ENCODE data around the gene SCRT2. TPM values are rescaled to one million over a fixed set of nuclear protein-coding genes. Genes with fewer than 3 reads are reported as not detected.

Gene SCRT2
- total and polyA plus RNA-seq, 2 of the 4 experiments (the other 2 are of a cell fraction): not detected

DNA sequence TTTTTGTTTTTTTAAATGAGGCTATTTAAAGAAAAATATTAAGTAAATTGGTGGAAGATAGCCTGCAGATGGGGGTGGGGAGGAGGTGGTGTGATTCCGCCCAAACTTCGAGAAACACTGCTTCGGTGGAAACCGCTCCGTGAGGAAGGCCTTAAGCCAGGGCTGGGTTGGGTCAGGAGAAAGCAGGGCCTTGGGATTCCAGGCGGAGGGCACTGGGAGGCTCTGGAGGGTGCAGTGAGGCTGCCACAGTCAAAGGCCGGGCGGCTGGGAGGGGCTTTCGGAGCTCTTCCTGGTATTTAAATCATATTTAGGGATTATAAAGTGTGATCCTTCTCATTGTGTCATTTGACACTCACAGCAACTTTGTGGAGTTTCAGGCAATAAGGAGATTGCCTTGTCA lies 22.2 kb upstream of the SCRT2 start:
- Histone ChIP-seq H2AK9ac (replicated peaks; ENCODE audit: low read depth, low read length, poor library complexity) (no peak overlapping the region), H3K18ac (ENCODE audit: low read depth, low read length) (no peak overlapping the region), H3K14ac (replicated peaks; ENCODE audit: low read depth, low read length) (no peak overlapping the region), H4K8ac (ENCODE audit: low read depth in 2 of 2, low read length in 2 of 2) (no peak overlapping the region), H4K91ac (ENCODE audit: insufficient read depth, low read depth, low read length) (no peak overlapping the region), H2BK5ac (ENCODE audit: low read depth, low read length, poor library complexity, severe bottlenecking) (no peak overlapping the region), H2BK15ac (ENCODE audit: low read depth, low read length) (no peak overlapping the region), H3K4me3 (ENCODE audit: insufficient read depth, low read depth, low read length) (no peak overlapping the region), H4K20me1 (ENCODE audit: insufficient read depth, low read length) (no peaks in the 10 kb centered on the region), H3K56ac (ENCODE audit: extremely low read depth, insufficient read depth, low read length) (no peak overlapping the region), H3K9me3 (ENCODE audit: control insufficient read depth, insufficient read depth, low read length) (no peaks in the 10 kb centered on the region), H2AK5ac (ENCODE audit: low read depth, low read length) (no peak overlapping the region), H3K9me1 (ENCODE audit: insufficient read depth, low read length) (no peaks in the 10 kb centered on the region), H3K23ac (ENCODE audit: low read depth, low read length) (no peak overlapping the region), H3K4me1 (ENCODE audit: control insufficient read depth, insufficient read depth, low read length) (no peaks in the 10 kb centered on the region), H2AFZ (replicated peaks; ENCODE audit: low read length, poor library complexity) (no peak overlapping the region), H3K36me3 (ENCODE audit: control insufficient read depth, insufficient read depth, low read length) (no peaks in the 10 kb centered on the region), H2BK120ac (ENCODE audit: low read depth, low read length) (no peak overlapping the region), H2BK20ac (ENCODE audit: low read depth, low read length) (no peak overlapping the region), H3K79me1 (ENCODE audit: low read depth in 1 of 2, low read length in 2 of 2) (no peaks in the 10 kb centered on the region), H3K4me2 (ENCODE audit: low read depth, low read length) (no peak overlapping the region), H3K4ac (ENCODE audit: low read depth, low read length) (no peak overlapping the region), H3K27me3 (ENCODE audit: control insufficient read depth, insufficient read depth, low read length) (peaks cover 15% of the 10 kb centered on the region), H4K5ac (ENCODE audit: low read depth, low read length) (no peak overlapping the region), H3K27ac (ENCODE audit: insufficient read depth, low read length) (no peak overlapping the region), H3K9ac (ENCODE audit: low read depth, low read length) (no peak overlapping the region)
- 44% methylated on average over 5 of the region's 9 CpGs; no CpG with 5 or more reads in 1 of the 2 experiments for WGBS, 2 experiments (ENCODE audit: extremely low coverage in 2 of 2, insufficient read length in 1 of 2)
- TF ChIP-seq CEBPB (IDR thresholded peaks at IDR 0.05; ENCODE audit: low read depth, low read length): no peak
- TF ChIP-seq MAFK (IDR thresholded peaks at IDR 0.05; ENCODE audit: low read depth, low read length): no peak
- no peak for TF ChIP-seq RCOR1 (IDR thresholded peaks at IDR 0.05; ENCODE audit: insufficient replicate concordance, low read length)
- TF ChIP-seq MAZ (IDR thresholded peaks at IDR 0.05; ENCODE audit: borderline replicate concordance, low read depth, low read length): no peak
- TF ChIP-seq BHLHE40 (IDR thresholded peaks at IDR 0.05; ENCODE audit: low read depth, low read length): no peak
- TF ChIP-seq POLR2A (IDR thresholded peaks at IDR 0.05; ENCODE audit: low read depth, low read length): no peak
- ChIA-PET CTCF (no interaction called here), POLR2A (ENCODE audit: unreplicated experiment) (no interaction called here)
- dilution Hi-C loops (cut with HindIII; ENCODE audit: low sequenced_read_pairs, unreplicated experiment): no loop called here
- DNase-seq (no peak), ATAC-seq (ENCODE audit: low read depth) (no peak)
- BruUV-seq (replicated peaks): no TSS peak
- in situ Hi-C loops (cut with MboI; ENCODE audit: low sequenced_read_pairs): no loop called here
- intact Hi-C loops (cut with micrococcal nuclease): no loop called here
